GM18498 (cell line): ENCODE data around the gene SLC1A2.

ENCODE experiments used
- ATAC-seq: cut with Tn5 transposase; IDR thresholded peaks from one replicate; pipeline ENCODE4 v1.9.1; 2021; ENCODE audit warnings: mild to moderate bottlenecking, moderate library complexity; ENCODE audit not compliant: unreplicated experiment

SLC1A2 gene

GRCh38 chr11:35352077-35352888 lies 67.1 kb downstream of the SLC1A2 start:
- no peak for ATAC-seq

- ATAC-seq: no peak
Observed at GRCh38 chr11:35349897-35350296, 69.5 kb downstream of the SLC1A2 start.

- ATAC-seq: no peak
Observed at GRCh38 chr11:35348898-35349687, 70.3 kb downstream of the SLC1A2 start.

- ATAC-seq: no peak
Observed at GRCh38 chr11:35347921-35348331, 71.4 kb downstream of the SLC1A2 start.

GRCh38 chr11:35347173-35347878 lies 72.0 kb downstream of the SLC1A2 start:
- no peak for ATAC-seq

- ATAC-seq: no peak
Observed at GRCh38 chr11:35346472-35347156, 72.7 kb downstream of the SLC1A2 start.

- no peak for ATAC-seq
Observed at GRCh38 chr11:35344681-35345574, 74.4 kb downstream of the SLC1A2 start.

GRCh38 chr11:35343033-35343598 lies 76.2 kb downstream of the SLC1A2 start:
- peak; percentile 66 for ATAC-seq

GRCh38 chr11:35340715-35341114 lies 78.6 kb downstream of the SLC1A2 start:
- no peak for ATAC-seq

- no peak for ATAC-seq
Observed at GRCh38 chr11:35340071-35340470, 79.3 kb downstream of the SLC1A2 start.

- no peak for ATAC-seq
Observed at GRCh38 chr11:35338921-35339320, 80.4 kb downstream of the SLC1A2 start.

- ATAC-seq: no peak
Observed at GRCh38 chr11:35337914-35338305, 81.4 kb downstream of the SLC1A2 start.

- no peak for ATAC-seq
Observed at GRCh38 chr11:35337136-35337913, 82.0 kb downstream of the SLC1A2 start.

GRCh38 chr11:35336726-35337125 lies 82.6 kb downstream of the SLC1A2 start:
- no peak for ATAC-seq

- no peak for ATAC-seq
Observed at GRCh38 chr11:35335226-35335625, 84.1 kb downstream of the SLC1A2 start.

GRCh38 chr11:35334385-35335090 lies 84.8 kb downstream of the SLC1A2 start:
- no peak for ATAC-seq

- ATAC-seq: no peak
Observed at GRCh38 chr11:35332524-35332923, 86.8 kb downstream of the SLC1A2 start.

- ATAC-seq: no peak
Observed at GRCh38 chr11:35330931-35331330, 88.4 kb downstream of the SLC1A2 start.
